Breast epithelium (tissue), 4 donors: ENCODE measurements around the gene LDLRAP1. TPM values are rescaled to one million over a fixed set of nuclear protein-coding genes. Genes with fewer than 3 reads are reported as not detected.

ENCODE experiments used
- DNase-seq, 2 donors: peaks; one replicate each; pipeline ENCODE4 v3.0.0-alpha.2; 2019; ENCODE audit warnings: low spot score in 2 of 2
- H3K27ac ChIP-seq, 2 donors: fragments of 200-600 bp; sonication (generic) in 1 of 2; one replicate each; pipeline ENCODE4 v1.5.1; 2016 to 2019; ENCODE audit warnings: mild to moderate bottlenecking in 1 of 2
- H3K27me3 ChIP-seq, 2 donors: fragments of 200-600 bp; sonication (generic) in 1 of 2; one replicate each; pipeline versions ENCODE4 v1.5.1 to v1.6.0; 2017 to 2019; ENCODE audit warnings: control low read depth in 1 of 2, mild to moderate bottlenecking in 1 of 2
- H3K36me3 ChIP-seq: fragments of 200-600 bp; one replicate; pipeline ENCODE4 v1.5.1; 2019
- H3K4me1 ChIP-seq, 2 donors: fragments of 200-600 bp; sonication (generic); one replicate each; pipeline ENCODE4 v1.5.1; 2016 to 2019; ENCODE audit warnings: control low read depth in 1 of 2
- H3K4me3 ChIP-seq, 3 donors: fragments of 200-600 bp; sonication (generic); 1 replicate in 2 of 3; 2 replicates in 1 of 3; pipeline ENCODE4 v1.5.1; 2016 to 2019; ENCODE audit warnings: mild to moderate bottlenecking in 3 of 3, moderate library complexity in 2 of 3
- H3K9me3 ChIP-seq, 2 donors: fragments of 200-600 bp; sonication (generic) in 1 of 2; one replicate each; pipeline ENCODE4 v1.5.1; 2016 to 2019; ENCODE audit warnings: control low read depth in 1 of 2
- POLR2A ChIP-seq: fragments of 450-650 bp; IDR thresholded peaks from one replicate; pipeline ENCODE4 v1.6.1; 2016; ENCODE audit warnings: antibody characterized with exemption, mild to moderate bottlenecking, moderate library complexity
- POLR2AphosphoS5 ChIP-seq, 3 donors: sonication (generic); formaldehyde crosslinking; IDR thresholded peaks; one replicate each; pipeline ENCODE4 v1.6.1; 2017; ENCODE audit warnings: antibody characterized with exemption in 3 of 3
- intact Hi-C: fragments of 100-400 bp; cut with DNase I; formaldehyde crosslinking; loops from one replicate; pipeline ENCODE4 v1.15.1; 2023; ENCODE audit warnings: low total_unique reads
- total RNA-seq, 3 donors: library from RNA; depleted of rRNA; stranded (reverse); fragments of >200 nt; gene quantifications; one replicate each; pipeline ENCODE4 v1.1.0, GENCODE V29; 2016
- TF ChIP-seq, protein P1 (sequence below), 3 donors: fragments of 450-650 bp; IDR thresholded peaks; one replicate each; pipeline ENCODE4 v1.5.1; 2016 to 2017; ENCODE audit warnings: antibody characterized with exemption in 3 of 3, mild to moderate bottlenecking in 3 of 3, moderate library complexity in 3 of 3

Gene LDLRAP1
- total RNA-seq, 3 donors from 2014 or later = 10.7 to 17.0 (median 16.5) TPM

DNA sequence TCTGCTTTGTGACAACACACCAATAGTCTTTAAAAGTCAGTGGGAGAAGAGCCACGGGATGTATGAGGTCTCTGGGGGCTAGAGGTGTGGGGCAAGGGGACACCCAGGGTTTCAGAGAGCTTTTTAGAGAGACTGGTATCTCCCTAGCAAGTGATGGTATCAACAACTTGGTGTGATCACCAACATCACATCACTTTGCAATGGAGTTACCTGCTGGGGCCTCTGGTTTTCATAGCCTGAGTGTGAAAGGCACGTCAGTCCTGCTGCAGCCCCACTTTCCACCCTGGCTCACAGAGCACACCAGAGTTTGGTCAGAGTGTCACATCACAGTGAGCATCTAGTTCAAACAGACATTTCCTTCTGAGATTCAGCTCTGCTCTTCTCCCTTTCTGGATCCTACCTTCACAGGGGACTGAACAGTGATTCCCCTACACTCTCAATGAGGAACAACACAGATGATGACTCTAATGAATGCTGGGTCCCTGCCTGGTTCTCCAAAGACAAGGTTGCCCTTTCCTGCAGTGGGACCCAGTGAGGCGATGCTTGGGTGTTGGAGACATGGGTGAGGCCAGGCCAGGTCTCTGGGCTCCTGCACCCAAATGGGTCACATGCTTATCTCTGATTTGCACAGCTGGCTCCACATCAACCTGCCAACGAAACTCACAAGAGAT, 71.2 kb downstream of the LDLRAP1 start:
- no peak for DNase-seq
- Histone ChIP-seq H3K27ac (peak overlapping the region in 1 of 2 donors; percentile 77), H3K36me3 (no peaks in the 10 kb centered on the region), H3K27me3 (no peaks in the 10 kb centered on the region), H3K9me3 (no peaks in the 10 kb centered on the region), H3K4me3 (no peak overlapping the region), H3K4me1 (no peaks in the 10 kb centered on the region)
- TF ChIP-seq, protein P1, sequence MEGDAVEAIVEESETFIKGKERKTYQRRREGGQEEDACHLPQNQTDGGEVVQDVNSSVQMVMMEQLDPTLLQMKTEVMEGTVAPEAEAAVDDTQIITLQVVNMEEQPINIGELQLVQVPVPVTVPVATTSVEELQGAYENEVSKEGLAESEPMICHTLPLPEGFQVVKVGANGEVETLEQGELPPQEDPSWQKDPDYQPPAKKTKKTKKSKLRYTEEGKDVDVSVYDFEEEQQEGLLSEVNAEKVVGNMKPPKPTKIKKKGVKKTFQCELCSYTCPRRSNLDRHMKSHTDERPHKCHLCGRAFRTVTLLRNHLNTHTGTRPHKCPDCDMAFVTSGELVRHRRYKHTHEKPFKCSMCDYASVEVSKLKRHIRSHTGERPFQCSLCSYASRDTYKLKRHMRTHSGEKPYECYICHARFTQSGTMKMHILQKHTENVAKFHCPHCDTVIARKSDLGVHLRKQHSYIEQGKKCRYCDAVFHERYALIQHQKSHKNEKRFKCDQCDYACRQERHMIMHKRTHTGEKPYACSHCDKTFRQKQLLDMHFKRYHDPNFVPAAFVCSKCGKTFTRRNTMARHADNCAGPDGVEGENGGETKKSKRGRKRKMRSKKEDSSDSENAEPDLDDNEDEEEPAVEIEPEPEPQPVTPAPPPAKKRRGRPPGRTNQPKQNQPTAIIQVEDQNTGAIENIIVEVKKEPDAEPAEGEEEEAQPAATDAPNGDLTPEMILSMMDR (IDR thresholded peaks at IDR 0.05) = no peak
- TF ChIP-seq POLR2AphosphoS5 (IDR thresholded peaks at IDR 0.05) (no peak), POLR2A (no peak)
- intact Hi-C loops = loop anchor here (10.0 kb wide), 1 partner anchor 190 kb away; the partner anchor contains the start of gene SELENON

DNA sequence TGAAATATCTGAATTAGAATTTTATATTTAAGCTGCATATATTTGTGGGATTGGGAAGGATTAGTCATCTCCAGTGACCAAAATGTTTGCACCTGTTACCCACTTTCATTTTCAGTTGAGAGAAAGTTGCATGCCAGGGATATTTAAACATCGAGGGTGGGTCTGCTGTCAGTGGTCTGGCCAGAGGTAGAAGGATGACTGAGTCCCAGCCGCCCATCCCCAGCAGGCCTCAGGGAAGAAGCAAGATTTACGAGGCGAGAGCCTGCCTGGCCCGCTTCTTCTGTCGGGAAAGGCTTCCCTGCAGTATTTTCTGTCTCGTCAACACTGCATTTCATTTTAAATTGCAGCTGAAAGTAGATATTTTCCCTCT, 71.8 kb downstream of the LDLRAP1 start:
- no peaks in the 10 kb centered on the region for H3K27me3 ChIP-seq
- H3K4me1 ChIP-seq = no peaks in the 10 kb centered on the region
- H3K4me3 ChIP-seq = no peak overlapping the region
- TF ChIP-seq, protein P1 (IDR thresholded peaks at IDR 0.05) = no peak
- TF ChIP-seq POLR2AphosphoS5 (IDR thresholded peaks at IDR 0.05) (no peak), POLR2A (no peak)
- H3K27ac ChIP-seq = peak overlapping the region in 1 of 2 donors; percentile 77
- H3K9me3 ChIP-seq = no peaks in the 10 kb centered on the region
- no peak for DNase-seq
- no peaks in the 10 kb centered on the region for H3K36me3 ChIP-seq
- intact Hi-C loops = loop anchor here (10.0 kb wide), 1 partner anchor 190 kb away; the partner anchor contains the start of gene SELENON

DNA sequence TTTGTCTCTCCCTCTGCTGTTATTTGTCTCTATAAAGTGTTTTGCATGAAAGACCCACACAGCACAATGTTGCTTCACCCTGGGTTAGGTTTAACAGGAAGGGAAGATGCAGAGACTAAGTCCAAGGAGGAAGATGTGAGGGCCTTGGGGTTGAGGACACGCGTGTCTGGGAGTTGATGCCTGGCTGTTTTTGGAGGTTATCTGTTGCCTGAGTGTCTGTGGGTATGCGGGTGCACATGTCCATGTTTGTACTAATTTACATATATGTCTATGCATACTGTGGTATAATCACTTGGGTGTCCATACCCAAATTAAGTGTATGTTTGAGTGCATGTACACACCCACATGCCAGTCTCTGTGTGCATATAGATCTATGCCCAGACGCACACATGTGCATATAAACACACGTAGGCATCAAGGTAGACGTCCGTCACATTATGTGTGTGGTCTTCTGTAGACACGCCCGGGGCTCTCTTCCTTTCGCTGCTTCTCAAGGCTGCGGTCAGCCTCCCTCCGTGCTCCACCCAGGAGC, 72.2 kb downstream of the LDLRAP1 start:
- intact Hi-C loops = loop anchor here (10.0 kb wide), 1 partner anchor 189 kb away; the partner anchor contains the start of gene SELENON
- TF ChIP-seq, protein P1 (IDR thresholded peaks at IDR 0.05) = no peak
- Histone ChIP-seq H3K36me3 (no peaks in the 10 kb centered on the region), H3K4me1 (no peaks in the 10 kb centered on the region), H3K27me3 (no peaks in the 10 kb centered on the region), H3K4me3 (peak overlapping the region; percentile 46 to 86 (median 81)), H3K27ac (peak overlapping the region; percentile 77), H3K9me3 (no peaks in the 10 kb centered on the region)
- DNase-seq = no peak

DNA sequence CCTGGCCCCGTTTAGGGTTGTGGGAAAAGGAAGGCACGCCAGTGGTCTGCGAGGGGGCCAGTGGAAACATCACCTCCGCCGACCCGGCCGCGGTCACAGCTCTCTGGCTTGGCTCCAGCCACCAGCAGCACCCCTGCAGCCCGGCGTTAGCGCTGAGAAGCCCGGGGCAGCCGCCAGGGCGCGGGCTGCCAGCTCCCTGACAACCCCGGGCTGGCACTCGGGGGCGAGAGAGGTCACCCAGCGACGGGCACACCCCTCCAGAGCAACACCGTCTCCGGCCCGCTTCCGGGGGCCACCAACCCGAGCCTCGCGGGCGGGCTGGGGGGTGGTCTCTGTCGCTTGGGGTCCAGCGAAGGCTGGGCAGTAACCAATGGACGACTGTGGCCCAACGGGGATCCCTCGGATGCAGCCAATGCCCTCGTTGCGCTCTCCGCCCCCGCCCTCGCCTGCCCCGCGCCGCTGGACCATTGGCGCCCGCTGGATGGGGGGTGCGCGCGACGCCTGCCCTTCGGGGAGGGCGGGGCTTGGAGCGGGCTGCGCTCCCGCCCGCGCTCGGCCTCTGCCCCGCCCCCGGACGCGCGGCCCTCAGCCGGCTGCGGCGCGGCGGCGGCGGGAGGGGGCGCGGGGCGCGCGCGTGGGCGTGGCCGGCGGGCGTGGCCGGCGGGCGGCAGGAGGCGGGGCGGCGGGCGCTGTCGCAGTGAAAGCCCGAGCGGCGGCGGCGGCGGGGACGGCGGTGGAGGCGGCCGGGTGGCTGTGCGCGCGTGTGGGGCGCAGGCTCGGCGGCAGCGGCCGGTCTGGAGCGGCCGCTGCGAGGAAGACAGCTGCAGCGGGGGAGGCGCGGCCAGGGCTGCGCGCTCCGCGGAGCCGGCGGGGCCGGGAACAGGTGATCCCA, 72.9 kb downstream of the LDLRAP1 start, which contains the start of gene MAN1C1:
Gene MAN1C1, plus strand, starts transcription at position 697 of the 892 bp plus-strand sequence. CDS start 1,007 bp downstream, outside the sequence.
- peak; percentile 12 to 46 (median 22) for TF ChIP-seq POLR2AphosphoS5 (IDR thresholded peaks at IDR 0.05)
- TF ChIP-seq POLR2A = no peak
- TF ChIP-seq, protein P1 (IDR thresholded peaks at IDR 0.05) = peak in 1 of 3 donors; percentile 47

More for the DNA sequence above, 72.9 kb downstream of the LDLRAP1 start, which contains the start of gene MAN1C1:
- Histone ChIP-seq H3K27ac (peak within 1 kb of the TSS; percentile 77), H3K9me3 (no peaks in the 10 kb centered on the region), H3K4me3 (peak within 1 kb of the TSS; percentile 81 to 87 (median 86)), H3K36me3 (no peaks in the 10 kb centered on the region), H3K27me3 (no peaks in the 10 kb centered on the region), H3K4me1 (no peaks in the 10 kb centered on the region)
- intact Hi-C loops = loop anchor here (10.0 kb wide), 1 partner anchor 188 kb away; the partner anchor contains the start of gene SELENON
- DNase-seq = peak; percentile 66 to 69
